ENCODE measurements around the gene PELI2. TPM values are rescaled to one million over a fixed set of nuclear protein-coding genes. Genes with fewer than 3 reads are reported as not detected.
A peak's percentile ranks its signal among the peaks of the same experiment; 100 is the strongest.

Gene PELI2
- total and polyA plus RNA-seq, 2 donors from 2014 or later: 5.2 to 27.6 TPM

DNA sequence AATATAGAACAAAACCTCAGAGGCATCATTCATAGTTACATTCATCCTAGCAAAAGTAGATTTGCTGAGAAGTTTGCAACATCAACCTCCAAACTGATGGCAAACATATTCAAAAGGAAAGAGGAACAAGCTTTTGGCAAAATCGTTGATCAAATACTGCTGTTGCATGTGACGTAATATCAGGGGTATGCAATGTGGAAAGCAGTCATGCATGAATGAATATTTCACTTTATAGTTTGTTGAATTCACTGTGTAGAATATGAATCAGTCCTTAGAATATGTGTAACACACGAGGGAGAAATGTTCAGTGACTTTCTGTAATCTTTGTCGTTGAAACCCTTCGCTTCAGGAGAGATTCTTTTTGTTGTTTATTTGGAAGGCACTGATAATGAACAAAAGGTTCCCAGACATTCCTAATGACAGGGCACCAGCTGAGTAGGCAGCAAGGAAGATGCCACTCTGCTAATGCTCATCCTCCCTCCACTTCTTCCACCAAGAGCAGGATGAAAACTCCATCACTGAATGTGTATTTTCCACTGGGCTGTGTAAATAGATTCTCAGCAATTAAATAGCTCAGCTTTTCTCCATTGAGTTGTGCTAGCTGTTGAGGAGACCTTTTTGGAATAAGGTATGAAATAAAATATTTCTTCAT, 126.1 kb downstream of the PELI2 start:
- no peak for FAIRE-seq
- intact Hi-C loops (cut with DNase I): no loop called here
- H3K36me3 ChIP-seq (ENCODE audit: control insufficient read depth in 2 of 3, insufficient read depth in 3 of 3, low read length in 3 of 3): no peaks in the 10 kb centered on the region
- H3K27me3 ChIP-seq (ENCODE audit: control insufficient read depth, insufficient read depth, low read length): no peaks in the 10 kb centered on the region
- no peak for DNase-seq
- H3K27ac ChIP-seq (ENCODE audit: low read depth in 2 of 2, low read length in 2 of 2): no peak overlapping the region
- H3K4me1 ChIP-seq (ENCODE audit: control insufficient read depth in 2 of 3, insufficient read depth in 2 of 3, low read depth in 1 of 3, low read length in 3 of 3): no peaks in the 10 kb centered on the region
- H3K4me3 ChIP-seq (ENCODE audit: low read length in 3 of 3): no peak overlapping the region
- TF ChIP-seq, protein P1, sequence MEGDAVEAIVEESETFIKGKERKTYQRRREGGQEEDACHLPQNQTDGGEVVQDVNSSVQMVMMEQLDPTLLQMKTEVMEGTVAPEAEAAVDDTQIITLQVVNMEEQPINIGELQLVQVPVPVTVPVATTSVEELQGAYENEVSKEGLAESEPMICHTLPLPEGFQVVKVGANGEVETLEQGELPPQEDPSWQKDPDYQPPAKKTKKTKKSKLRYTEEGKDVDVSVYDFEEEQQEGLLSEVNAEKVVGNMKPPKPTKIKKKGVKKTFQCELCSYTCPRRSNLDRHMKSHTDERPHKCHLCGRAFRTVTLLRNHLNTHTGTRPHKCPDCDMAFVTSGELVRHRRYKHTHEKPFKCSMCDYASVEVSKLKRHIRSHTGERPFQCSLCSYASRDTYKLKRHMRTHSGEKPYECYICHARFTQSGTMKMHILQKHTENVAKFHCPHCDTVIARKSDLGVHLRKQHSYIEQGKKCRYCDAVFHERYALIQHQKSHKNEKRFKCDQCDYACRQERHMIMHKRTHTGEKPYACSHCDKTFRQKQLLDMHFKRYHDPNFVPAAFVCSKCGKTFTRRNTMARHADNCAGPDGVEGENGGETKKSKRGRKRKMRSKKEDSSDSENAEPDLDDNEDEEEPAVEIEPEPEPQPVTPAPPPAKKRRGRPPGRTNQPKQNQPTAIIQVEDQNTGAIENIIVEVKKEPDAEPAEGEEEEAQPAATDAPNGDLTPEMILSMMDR (IDR thresholded peaks at IDR 0.05; ENCODE audit: borderline replicate concordance, extremely low read depth, insufficient read depth): no peak
- no peaks in the 10 kb centered on the region for H3K9me3 ChIP-seq (ENCODE audit: control insufficient read depth in 2 of 3, insufficient read depth in 1 of 3, low read length in 3 of 3)
- H3K9ac ChIP-seq (ENCODE audit: low read length in 3 of 3): no peak overlapping the region

DNA sequence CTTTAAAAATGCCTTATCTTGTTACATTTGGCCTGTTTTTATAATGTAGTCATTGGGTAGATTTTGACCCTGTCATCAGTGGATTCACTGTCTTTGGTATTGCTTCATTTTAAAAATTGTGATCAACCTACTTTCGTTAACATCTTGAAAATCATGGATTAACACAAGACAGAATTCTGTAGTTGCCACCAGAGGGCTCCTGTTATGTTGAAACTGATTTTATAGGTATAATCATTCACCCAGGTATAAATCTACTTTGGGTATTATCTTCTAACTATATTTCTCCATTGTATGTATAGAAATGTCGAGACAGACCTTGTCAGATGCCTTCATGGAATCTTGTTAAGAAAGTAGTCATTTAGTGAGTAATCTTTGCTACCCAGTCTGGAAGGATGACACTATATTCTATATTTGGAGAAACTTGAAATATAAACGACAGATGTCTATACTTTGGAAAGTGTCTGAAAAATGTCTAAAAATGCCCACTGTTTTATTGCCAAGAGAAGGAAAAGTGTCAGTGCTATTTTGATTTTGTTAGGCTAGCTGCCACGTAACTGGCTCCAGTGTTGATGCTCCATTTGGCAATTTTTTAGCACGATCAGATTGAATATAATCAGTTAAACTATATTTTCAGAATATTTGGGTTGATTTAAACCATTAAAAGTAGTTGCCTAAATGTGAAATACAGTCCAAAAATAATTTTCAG, 129.4 kb downstream of the PELI2 start:
- H3K9ac ChIP-seq (ENCODE audit: low read length in 3 of 3): no peak overlapping the region
- no peaks in the 10 kb centered on the region for H3K36me3 ChIP-seq (ENCODE audit: control insufficient read depth in 2 of 3, insufficient read depth in 3 of 3, low read length in 3 of 3)
- no peak overlapping the region for H3K27ac ChIP-seq (ENCODE audit: low read depth in 2 of 2, low read length in 2 of 2)
- H3K4me3 ChIP-seq (ENCODE audit: low read length in 3 of 3): no peak overlapping the region
- no peaks in the 10 kb centered on the region for H3K9me3 ChIP-seq (ENCODE audit: control insufficient read depth in 2 of 3, insufficient read depth in 1 of 3, low read length in 3 of 3)
- intact Hi-C loops (cut with DNase I): no loop called here
- FAIRE-seq (no peak), DNase-seq (no peak)
- H3K27me3 ChIP-seq (ENCODE audit: control insufficient read depth, insufficient read depth, low read length): no peaks in the 10 kb centered on the region
- no peaks in the 10 kb centered on the region for H3K4me1 ChIP-seq (ENCODE audit: control insufficient read depth in 2 of 3, insufficient read depth in 2 of 3, low read depth in 1 of 3, low read length in 3 of 3)
- TF ChIP-seq, protein P1 (IDR thresholded peaks at IDR 0.05; ENCODE audit: borderline replicate concordance, extremely low read depth, insufficient read depth): peak; percentile 14

DNA sequence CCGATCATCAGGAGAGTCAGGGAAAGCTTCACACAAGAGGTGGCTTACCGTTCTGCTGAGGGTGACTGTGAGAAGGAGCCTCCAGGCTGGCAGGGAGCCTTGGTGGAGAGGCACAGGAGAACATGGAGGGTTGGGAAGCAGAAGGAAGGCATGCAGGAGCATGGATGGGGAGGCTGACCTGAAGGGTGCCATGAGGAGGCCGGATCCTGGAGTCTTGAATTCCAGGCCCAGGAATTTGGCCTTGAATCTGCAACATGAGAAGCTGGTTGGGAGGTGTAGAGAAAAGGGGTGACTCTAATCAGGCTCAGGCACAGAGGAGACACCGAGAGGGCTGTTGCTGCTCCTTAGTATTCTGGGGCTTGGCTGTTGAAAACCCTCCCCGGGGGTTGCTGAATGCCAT, 130.2 kb downstream of the PELI2 start:
- Histone ChIP-seq H3K27ac (ENCODE audit: low read depth in 2 of 2, low read length in 2 of 2) (no peak overlapping the region), H3K36me3 (ENCODE audit: control insufficient read depth in 2 of 3, insufficient read depth in 3 of 3, low read length in 3 of 3) (no peaks in the 10 kb centered on the region), H3K9ac (ENCODE audit: low read length in 3 of 3) (no peak overlapping the region), H3K4me3 (ENCODE audit: low read length in 3 of 3) (no peak overlapping the region), H3K4me1 (ENCODE audit: control insufficient read depth in 2 of 3, insufficient read depth in 2 of 3, low read depth in 1 of 3, low read length in 3 of 3) (no peaks in the 10 kb centered on the region), H3K27me3 (ENCODE audit: control insufficient read depth, insufficient read depth, low read length) (no peaks in the 10 kb centered on the region), H3K9me3 (ENCODE audit: control insufficient read depth in 2 of 3, insufficient read depth in 1 of 3, low read length in 3 of 3) (no peaks in the 10 kb centered on the region)
- no peak for FAIRE-seq
- DNase-seq: no peak
- intact Hi-C loops (cut with DNase I): no loop called here
- TF ChIP-seq, protein P1 (IDR thresholded peaks at IDR 0.05; ENCODE audit: borderline replicate concordance, extremely low read depth, insufficient read depth): no peak

All from kidney (tissue), 14 donors.